ENCODE data around the gene MRPS7. TPM values are rescaled to one million over a fixed set of nuclear protein-coding genes. Genes with fewer than 3 reads are reported as not detected.
A peak's percentile ranks its signal among the peaks of the same experiment; 100 is the strongest.

Gene MRPS7
- total and polyA plus RNA-seq, 10 of the 15 experiments (the other 5 are each of a cell fraction or from before 2014, with no cell fraction given): 88.4 to 217 (median 109) TPM

DNA sequence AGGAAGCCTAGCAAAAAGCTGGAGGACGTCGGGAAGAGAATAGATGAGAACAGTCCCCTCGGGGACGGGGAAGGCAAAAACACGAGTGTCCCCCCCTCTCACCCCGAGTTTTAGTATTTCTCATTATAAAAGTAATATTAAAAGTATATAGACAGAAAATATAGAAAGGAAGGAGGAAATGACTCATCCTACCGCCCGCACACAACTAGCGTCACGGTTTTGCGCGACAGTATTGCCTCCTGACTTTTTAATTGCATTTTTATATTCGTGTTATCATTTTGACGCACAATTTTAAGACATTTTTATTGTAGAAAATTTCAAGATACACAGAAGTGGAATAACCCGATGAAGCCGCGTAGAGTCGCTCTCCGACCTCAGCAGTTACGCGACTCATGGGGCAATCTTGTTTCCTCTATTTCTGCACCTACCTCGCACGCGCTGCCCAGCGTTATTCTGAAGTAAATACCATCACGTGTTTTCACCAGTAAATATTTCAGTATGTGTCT, 28.2 kb downstream of the MRPS7 start:
- H3K36me3 ChIP-seq (ENCODE audit: control insufficient read depth in 2 of 2, insufficient read depth in 2 of 2, low read length in 1 of 2): peaks cover 12 to 16% of the 10 kb centered on the region in 2 experiments
- TSS peak; percentile 98 for BruUV-seq (replicated peaks)
- ChIA-PET SMC1A (ENCODE audit: uncharacterized antibody, unreplicated experiment) (interaction anchor here (0.6 to 5.2 kb wide), 32 partner anchors 8 to 1486 kb away, joined by 3 to 86 read pairs (median 5); partner anchors contain the start of genes GGA3, GRB2, MIF4GD and MRPS7), RAD21 (ENCODE audit: unreplicated experiment) (interaction anchor here (0.8 to 13.2 kb wide), 35 partner anchors 8 to 457 kb away, joined by 3 to 364 read pairs (median 8); partner anchors contain the start of genes GGA3, GRB2, LLGL2 and MIF4GD), CTCF (interaction anchor here (0.6 to 4.6 kb wide), 38 partner anchors 9 to 435 kb away, joined by 3 to 65 read pairs (median 6); partner anchors contain the start of genes GGA3, GRB2, MIF4GD and MRPS7), POLR2A (interaction anchor here (0.5 to 2.9 kb wide), 29 partner anchors 8 to 276 kb away, joined by 3 to 30 read pairs (median 4); partner anchors contain the start of genes GGA3, GRB2, MIF4GD and MRPS7)
- H3K27me3 ChIP-seq (replicated peaks in 1 of 2; ENCODE audit: control insufficient read depth in 2 of 2, insufficient read depth in 2 of 2, low read length in 1 of 2): no peaks in the 10 kb centered on the region
- intact Hi-C loops (cut with micrococcal nuclease; ENCODE audit: unreplicated experiment): loop anchor here (1.0 to 5.0 kb wide), 3 partner anchors 7 to 115 kb away; partner anchors contain the start of gene GRB2
- no peaks in the 10 kb centered on the region; the same call in 1 of the 2 replicates for H4K20me1 ChIP-seq (ENCODE audit: control insufficient read depth, insufficient read depth)
- peaks cover 40% of the 10 kb centered on the region for H3K4me1 ChIP-seq (ENCODE audit: control insufficient read depth, insufficient read depth, low read length)
- peak; percentile 71 for DNase-seq (ENCODE audit: low read depth, low spot score)
- ATAC-seq: peak; percentile 56
- H3K27ac ChIP-seq (ENCODE audit: control insufficient read depth, insufficient read depth): peak overlapping the region; percentile 83
- H2AFZ ChIP-seq (ENCODE audit: control insufficient read depth, low read depth, low read length): peak overlapping the region; percentile 66
- H3K9me3 ChIP-seq (replicated peaks; ENCODE audit: control insufficient read depth, insufficient read depth, low read length): no peaks in the 10 kb centered on the region
- peak overlapping the region; percentile 66 for H3K9ac ChIP-seq (ENCODE audit: control insufficient read depth, insufficient read depth, low read length)
- no peak for FAIRE-seq
- peaks cover 33% of the 10 kb centered on the region for H3K79me2 ChIP-seq (ENCODE audit: control insufficient read depth, insufficient read depth, low read length)
- in situ Hi-C loops (cut with MboI): no loop called here
- H3K4me2 ChIP-seq (ENCODE audit: control insufficient read depth, insufficient read depth): peak overlapping the region; percentile 67
- H3K4me3 ChIP-seq: peak overlapping the region; percentile 66; the same call in 1 of the 2 replicates
- WGBS (ENCODE audit: insufficient coverage, insufficient replicate concordance, low lambda C conversion rate, missing lambda C conversion rate): under 1% methylated on average over 26 of the region's 26 CpGs
- TF ChIP-seq, protein P1, sequence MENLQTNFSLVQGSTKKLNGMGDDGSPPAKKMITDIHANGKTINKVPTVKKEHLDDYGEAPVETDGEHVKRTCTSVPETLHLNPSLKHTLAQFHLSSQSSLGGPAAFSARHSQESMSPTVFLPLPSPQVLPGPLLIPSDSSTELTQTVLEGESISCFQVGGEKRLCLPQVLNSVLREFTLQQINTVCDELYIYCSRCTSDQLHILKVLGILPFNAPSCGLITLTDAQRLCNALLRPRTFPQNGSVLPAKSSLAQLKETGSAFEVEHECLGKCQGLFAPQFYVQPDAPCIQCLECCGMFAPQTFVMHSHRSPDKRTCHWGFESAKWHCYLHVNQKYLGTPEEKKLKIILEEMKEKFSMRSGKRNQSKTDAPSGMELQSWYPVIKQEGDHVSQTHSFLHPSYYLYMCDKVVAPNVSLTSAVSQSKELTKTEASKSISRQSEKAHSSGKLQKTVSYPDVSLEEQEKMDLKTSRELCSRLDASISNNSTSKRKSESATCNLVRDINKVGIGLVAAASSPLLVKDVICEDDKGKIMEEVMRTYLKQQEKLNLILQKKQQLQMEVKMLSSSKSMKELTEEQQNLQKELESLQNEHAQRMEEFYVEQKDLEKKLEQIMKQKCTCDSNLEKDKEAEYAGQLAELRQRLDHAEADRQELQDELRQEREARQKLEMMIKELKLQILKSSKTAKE (IDR thresholded peaks at IDR 0.05; ENCODE audit: low read depth, poor library complexity, severe bottlenecking): peak; percentile 36
- TF ChIP-seq FOXK2 (IDR thresholded peaks at IDR 0.05): peak; percentile 53
- TF ChIP-seq, protein P2, sequence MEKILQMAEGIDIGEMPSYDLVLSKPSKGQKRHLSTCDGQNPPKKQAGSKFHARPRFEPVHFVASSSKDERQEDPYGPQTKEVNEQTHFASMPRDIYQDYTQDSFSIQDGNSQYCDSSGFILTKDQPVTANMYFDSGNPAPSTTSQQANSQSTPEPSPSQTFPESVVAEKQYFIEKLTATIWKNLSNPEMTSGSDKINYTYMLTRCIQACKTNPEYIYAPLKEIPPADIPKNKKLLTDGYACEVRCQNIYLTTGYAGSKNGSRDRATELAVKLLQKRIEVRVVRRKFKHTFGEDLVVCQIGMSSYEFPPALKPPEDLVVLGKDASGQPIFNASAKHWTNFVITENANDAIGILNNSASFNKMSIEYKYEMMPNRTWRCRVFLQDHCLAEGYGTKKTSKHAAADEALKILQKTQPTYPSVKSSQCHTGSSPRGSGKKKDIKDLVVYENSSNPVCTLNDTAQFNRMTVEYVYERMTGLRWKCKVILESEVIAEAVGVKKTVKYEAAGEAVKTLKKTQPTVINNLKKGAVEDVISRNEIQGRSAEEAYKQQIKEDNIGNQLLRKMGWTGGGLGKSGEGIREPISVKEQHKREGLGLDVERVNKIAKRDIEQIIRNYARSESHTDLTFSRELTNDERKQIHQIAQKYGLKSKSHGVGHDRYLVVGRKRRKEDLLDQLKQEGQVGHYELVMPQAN (conservative IDR thresholded peaks at IDR 0.05): 0 out of 2 replicates have a peak, but pooled peaks have one; percentile 4
- TF ChIP-seq, protein P3, sequence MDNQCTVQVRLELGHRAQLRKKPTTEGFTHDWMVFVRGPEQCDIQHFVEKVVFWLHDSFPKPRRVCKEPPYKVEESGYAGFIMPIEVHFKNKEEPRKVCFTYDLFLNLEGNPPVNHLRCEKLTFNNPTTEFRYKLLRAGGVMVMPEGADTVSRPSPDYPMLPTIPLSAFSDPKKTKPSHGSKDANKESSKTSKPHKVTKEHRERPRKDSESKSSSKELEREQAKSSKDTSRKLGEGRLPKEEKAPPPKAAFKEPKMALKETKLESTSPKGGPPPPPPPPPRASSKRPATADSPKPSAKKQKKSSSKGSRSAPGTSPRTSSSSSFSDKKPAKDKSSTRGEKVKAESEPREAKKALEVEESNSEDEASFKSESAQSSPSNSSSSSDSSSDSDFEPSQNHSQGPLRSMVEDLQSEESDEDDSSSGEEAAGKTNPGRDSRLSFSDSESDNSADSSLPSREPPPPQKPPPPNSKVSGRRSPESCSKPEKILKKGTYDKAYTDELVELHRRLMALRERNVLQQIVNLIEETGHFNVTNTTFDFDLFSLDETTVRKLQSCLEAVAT (IDR thresholded peaks at IDR 0.05): no peak; the same call in 1 of the 2 replicates
- no peak for TF ChIP-seq GABPA (IDR thresholded peaks at IDR 0.05; ENCODE audit: low read depth)
- TF ChIP-seq, protein P4, sequence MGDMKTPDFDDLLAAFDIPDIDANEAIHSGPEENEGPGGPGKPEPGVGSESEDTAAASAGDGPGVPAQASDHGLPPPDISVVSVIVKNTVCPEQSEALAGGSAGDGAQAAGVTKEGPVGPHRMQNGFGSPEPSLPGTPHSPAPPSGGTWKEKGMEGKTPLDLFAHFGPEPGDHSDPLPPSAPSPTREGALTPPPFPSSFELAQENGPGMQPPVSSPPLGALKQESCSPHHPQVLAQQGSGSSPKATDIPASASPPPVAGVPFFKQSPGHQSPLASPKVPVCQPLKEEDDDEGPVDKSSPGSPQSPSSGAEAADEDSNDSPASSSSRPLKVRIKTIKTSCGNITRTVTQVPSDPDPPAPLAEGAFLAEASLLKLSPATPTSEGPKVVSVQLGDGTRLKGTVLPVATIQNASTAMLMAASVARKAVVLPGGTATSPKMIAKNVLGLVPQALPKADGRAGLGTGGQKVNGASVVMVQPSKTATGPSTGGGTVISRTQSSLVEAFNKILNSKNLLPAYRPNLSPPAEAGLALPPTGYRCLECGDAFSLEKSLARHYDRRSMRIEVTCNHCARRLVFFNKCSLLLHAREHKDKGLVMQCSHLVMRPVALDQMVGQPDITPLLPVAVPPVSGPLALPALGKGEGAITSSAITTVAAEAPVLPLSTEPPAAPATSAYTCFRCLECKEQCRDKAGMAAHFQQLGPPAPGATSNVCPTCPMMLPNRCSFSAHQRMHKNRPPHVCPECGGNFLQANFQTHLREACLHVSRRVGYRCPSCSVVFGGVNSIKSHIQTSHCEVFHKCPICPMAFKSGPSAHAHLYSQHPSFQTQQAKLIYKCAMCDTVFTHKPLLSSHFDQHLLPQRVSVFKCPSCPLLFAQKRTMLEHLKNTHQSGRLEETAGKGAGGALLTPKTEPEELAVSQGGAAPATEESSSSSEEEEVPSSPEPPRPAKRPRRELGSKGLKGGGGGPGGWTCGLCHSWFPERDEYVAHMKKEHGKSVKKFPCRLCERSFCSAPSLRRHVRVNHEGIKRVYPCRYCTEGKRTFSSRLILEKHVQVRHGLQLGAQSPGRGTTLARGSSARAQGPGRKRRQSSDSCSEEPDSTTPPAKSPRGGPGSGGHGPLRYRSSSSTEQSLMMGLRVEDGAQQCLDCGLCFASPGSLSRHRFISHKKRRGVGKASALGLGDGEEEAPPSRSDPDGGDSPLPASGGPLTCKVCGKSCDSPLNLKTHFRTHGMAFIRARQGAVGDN (IDR thresholded peaks at IDR 0.05): 0 out of 2 replicates have a peak, but pooled peaks have one; percentile 7
- peak; percentile 85 for TF ChIP-seq RAD21 (IDR thresholded peaks at IDR 0.05; ENCODE audit: insufficient read depth, low read depth, low read length)
- TF ChIP-seq SMC3 (IDR thresholded peaks at IDR 0.05; ENCODE audit: borderline replicate concordance, low read length): peak; percentile 66; the same call in 1 of the 2 replicates
- peak; percentile 24; the same call in 1 of the 2 replicates for TF ChIP-seq NR2F1 (conservative IDR thresholded peaks at IDR 0.05)
